Naive thymus-derived CD4-positive, alpha-beta T cell (primary cell): ENCODE results near the gene BARHL1. TPM values are rescaled to one million over a fixed set of nuclear protein-coding genes. Genes with fewer than 3 reads are reported as not detected.

ENCODE experiments used
- ATAC-seq: fragments of 150-1000 bp; cut with Tn5 transposase; 2 replicates; pipeline ENCODE4 v1.10.0; 2021; ENCODE audit warnings: mild to moderate bottlenecking, moderate library complexity
- CTCF ChIA-PET: fragments of 350-600 bp; sonication (Branson Sonifier 250); formaldehyde crosslinking; loops from one replicate; lab custom pipeline; 2021; ENCODE audit warnings: antibody characterized with exemption; lab: Charles Lee
- POLR2A ChIA-PET: fragments of 350-600 bp; sonication (Branson Sonifier 250); formaldehyde crosslinking; loops from one replicate; lab custom pipeline; 2021; ENCODE audit warnings: antibody characterized with exemption, inconsistent platforms; lab: Charles Lee
- DNase-seq, 9 donors: peaks; one replicate each; pipeline versions ENCODE4 v3.0.0 to v3.0.0-alpha.2; 2020 to 2022; ENCODE audit warnings: mixed read lengths in 1 of 9
- H3K27ac ChIP-seq: one replicate; pipeline ENCODE4 v1.7.0; 2013; ENCODE audit warnings: mild to moderate bottlenecking, low read depth, low read length, moderate library complexity
- H3K27me3 ChIP-seq, 2 donors: one replicate each; pipeline ENCODE4 v1.7.0; 2013; ENCODE audit warnings: low read length in 2 of 2, mild to moderate bottlenecking in 2 of 2, moderate library complexity in 2 of 2; ENCODE audit not compliant: control insufficient read depth in 2 of 2, insufficient read depth in 2 of 2
- H3K36me3 ChIP-seq, 3 experiments: 1 replicate in 2 of 3; 2 replicates in 1 of 3; pipeline ENCODE4 v1.7.0; 2013; ENCODE audit warnings: low read length in 3 of 3, mild to moderate bottlenecking in 3 of 3, moderate library complexity in 1 of 3; ENCODE audit not compliant: insufficient read depth in 3 of 3, control insufficient read depth in 2 of 3
- H3K4me1 ChIP-seq, 2 donors: one replicate each; pipeline ENCODE4 v1.7.0; 2013; ENCODE audit warnings: low read length in 2 of 2, mild to moderate bottlenecking in 2 of 2, moderate library complexity in 1 of 2; ENCODE audit not compliant: control insufficient read depth in 2 of 2, insufficient read depth in 2 of 2
- H3K4me3 ChIP-seq: 2 replicates; pipeline ENCODE4 v1.7.0; 2013; ENCODE audit warnings: mild to moderate bottlenecking, low read length
- H3K9me3 ChIP-seq, 3 experiments: 1 replicate in 2 of 3; 2 replicates in 1 of 3; pipeline ENCODE4 v1.7.0; 2013; ENCODE audit warnings: low read length in 3 of 3; ENCODE audit not compliant: control insufficient read depth in 2 of 3
- H3K27ac Mint-ChIP-seq, 9 donors: one replicate each; pipeline ENCODE4 v1.8.0; 2020 to 2022; ENCODE audit warnings: mixed read lengths in 9 of 9, mild to moderate bottlenecking in 8 of 9, moderate library complexity in 5 of 9, inconsistent platforms in 2 of 9
- H3K27me3 Mint-ChIP-seq, 5 donors: one replicate each; pipeline ENCODE4 v1.8.0; 2021 to 2022; ENCODE audit warnings: mixed read lengths in 5 of 5, mild to moderate bottlenecking in 1 of 5
- H3K36me3 Mint-ChIP-seq, 5 donors: one replicate each; pipeline ENCODE4 v1.8.0; 2020 to 2022; ENCODE audit warnings: mixed read lengths in 5 of 5, mild to moderate bottlenecking in 3 of 5, inconsistent platforms in 1 of 5
- H3K4me1 Mint-ChIP-seq, 7 donors: one replicate each; pipeline ENCODE4 v1.8.0; 2020 to 2022; ENCODE audit warnings: mixed read lengths in 7 of 7, mild to moderate bottlenecking in 3 of 7, inconsistent platforms in 1 of 7
- H3K4me3 Mint-ChIP-seq, 10 donors: one replicate each; pipeline ENCODE4 v1.8.0; 2020 to 2022; ENCODE audit warnings: mild to moderate bottlenecking in 10 of 10, mixed read lengths in 10 of 10, moderate library complexity in 6 of 10, inconsistent platforms in 2 of 10
- H3K9me3 Mint-ChIP-seq, 11 donors: one replicate each; pipeline ENCODE4 v1.8.0; 2020 to 2022; ENCODE audit warnings: mixed read lengths in 11 of 11, mild to moderate bottlenecking in 4 of 11, inconsistent platforms in 1 of 11, moderate library complexity in 1 of 11
- intact Hi-C, 2 donors: fragments of 100-400 bp; cut with micrococcal nuclease; formaldehyde crosslinking; loops; one replicate each; pipeline ENCODE4 v1.15.1; 2023
- polyA plus RNA-seq, 2 donors: library from polyadenylated mRNA; unstranded; fragments of 300-500 nt; fragmentation: Illumina TruSeq; gene quantifications; one replicate each; pipeline ENCODE4 v1.2.3, GENCODE V29; 2021
- total RNA-seq, 6 experiments: library from RNA in 5 of 6; stranded (reverse) in 5 of 6; gene quantifications; 1 replicate in 5 of 6; 2 replicates in 1 of 6; pipeline ENCODE4 v1.2.3 and lab custom pipeline; 2021 to 2026

BARHL1 gene
- total and polyA plus RNA-seq, 7 experiments from 2014 or later = not detected

DNA sequence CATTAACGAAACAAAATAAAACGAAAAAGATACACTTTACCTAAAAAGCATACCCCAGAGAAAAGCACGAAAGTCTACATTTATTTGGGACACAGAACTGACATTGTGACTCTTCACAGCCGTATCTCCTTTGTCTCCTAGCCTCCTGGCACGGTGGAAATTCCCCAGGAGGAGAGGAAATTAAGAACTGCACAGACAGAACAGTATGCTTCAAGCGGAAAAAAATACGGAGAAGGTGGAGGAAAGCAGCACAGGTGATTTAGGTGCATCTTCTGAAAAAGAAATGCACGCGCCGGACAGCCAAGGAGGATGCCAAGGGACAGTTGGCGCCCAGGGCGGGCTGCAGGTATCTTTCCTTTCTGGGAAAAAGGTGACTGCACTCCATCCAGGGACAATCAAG lies 55.4 kb downstream of the BARHL1 start:
- POLR2A ChIA-PET = no interaction called here
- no peak for DNase-seq
- Mint-ChIP-seq H3K27ac (no peak overlapping the region), H3K9me3 (no peaks in the 10 kb centered on the region), H3K4me1 (peaks cover 0 to 2% (median 0%) of the 10 kb centered on the region in 7 donors), H3K4me3 (no peak overlapping the region), H3K36me3 (peaks cover 1 to 68% (median 30%) of the 10 kb centered on the region in 5 donors), H3K27me3 (no peaks in the 10 kb centered on the region)
- Histone ChIP-seq H3K27me3 (no peaks in the 10 kb centered on the region), H3K4me3 (no peak overlapping the region), H3K9me3 (no peaks in the 10 kb centered on the region), H3K4me1 (no peaks in the 10 kb centered on the region), H3K36me3 (peaks cover 10 to 84% (median 20%) of the 10 kb centered on the region in 3 experiments), H3K27ac (no peak overlapping the region)
- intact Hi-C loops = no loop called here
- CTCF ChIA-PET = no interaction called here
- ATAC-seq = no peak

DNA sequence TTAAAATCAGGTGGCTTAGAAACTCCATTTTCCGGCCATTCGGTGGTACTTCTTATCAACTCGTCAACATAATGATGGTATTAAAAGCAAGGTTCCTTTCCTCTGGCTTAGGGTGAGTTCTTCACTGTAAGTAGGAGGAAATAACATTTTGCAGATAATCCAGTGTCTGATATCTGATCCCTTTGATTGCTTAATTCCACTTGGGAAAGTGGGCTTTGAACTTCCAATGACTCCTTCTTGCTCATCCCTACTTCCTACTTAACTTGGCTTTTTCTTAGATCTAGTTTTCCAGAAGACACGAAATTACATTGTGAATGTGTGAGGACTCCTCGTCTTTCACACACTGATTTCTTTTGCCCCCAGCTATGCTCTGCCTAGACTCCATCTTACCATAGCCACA lies 55.8 kb downstream of the BARHL1 start:
- ChIA-PET POLR2A (no interaction called here), CTCF (no interaction called here)
- Mint-ChIP-seq H3K9me3 (no peaks in the 10 kb centered on the region), H3K27me3 (no peaks in the 10 kb centered on the region), H3K27ac (no peak overlapping the region), H3K36me3 (peaks cover under 1 to 68% (median 30%) of the 10 kb centered on the region in 5 donors), H3K4me3 (no peak overlapping the region), H3K4me1 (no peaks in the 10 kb centered on the region)
- H3K27me3 ChIP-seq = no peaks in the 10 kb centered on the region
- H3K36me3 ChIP-seq = peaks cover 8 to 84% (median 20%) of the 10 kb centered on the region in 3 experiments
- H3K27ac ChIP-seq = no peak overlapping the region
- intact Hi-C loops = no loop called here
- DNase-seq = no peak
- no peak for ATAC-seq
- H3K4me1 ChIP-seq = no peaks in the 10 kb centered on the region
- H3K9me3 ChIP-seq = no peaks in the 10 kb centered on the region
- no peak overlapping the region for H3K4me3 ChIP-seq

- no peaks in the 10 kb centered on the region for H3K4me1 ChIP-seq
- ChIA-PET CTCF (no interaction called here), POLR2A (no interaction called here)
- H3K36me3 ChIP-seq = peaks cover 8 to 88% (median 22%) of the 10 kb centered on the region in 3 experiments
- H3K27ac ChIP-seq = no peak overlapping the region
- Mint-ChIP-seq H3K27ac (no peak overlapping the region), H3K4me1 (no peaks in the 10 kb centered on the region), H3K9me3 (no peaks in the 10 kb centered on the region), H3K36me3 (peaks cover 3 to 70% (median 35%) of the 10 kb centered on the region in 5 donors), H3K4me3 (no peak overlapping the region), H3K27me3 (no peaks in the 10 kb centered on the region)
- intact Hi-C loops = no loop called here
- no peaks in the 10 kb centered on the region for H3K9me3 ChIP-seq
- no peak for ATAC-seq
- no peak overlapping the region for H3K4me3 ChIP-seq
- no peaks in the 10 kb centered on the region for H3K27me3 ChIP-seq
- DNase-seq = no peak
Observed at GRCh38 chr9:132639322-132639721, 56.9 kb downstream of the BARHL1 start.

Other genes starting within 250 kb of the BARHL1 start
- gene SETX, start 227.6 kb upstream of the BARHL1 start, total RNA-seq = 10 to 100 TPM; 52.0 to 83.2 (median 70.2) TPM
- gene SETX, start 227.6 kb upstream of the BARHL1 start, polyA plus RNA-seq = 10 to 100 TPM; 29.0 to 32.0 TPM
- 10 to 100 TPM; 10.6 to 26.0 (median 20.1) TPM for gene TTF1, start 175.8 kb upstream of the BARHL1 start, total RNA-seq
- gene TTF1, start 175.8 kb upstream of the BARHL1 start, polyA plus RNA-seq = 1 to 10 TPM; 6.3 to 9.8 TPM
- not detected for gene CFAP77, start 172.4 kb upstream of the BARHL1 start, total RNA-seq
- gene CFAP77, start 172.4 kb upstream of the BARHL1 start, polyA plus RNA-seq = not detected
- 10 to 100 TPM; 13.9 to 28.0 (median 18.7) TPM for gene DDX31, start 87.4 kb downstream of the BARHL1 start, total RNA-seq
- 10 to 100 TPM in 1 of 2 donors, 1 to 10 TPM in 1; 8.2 to 13.2 TPM for gene DDX31, start 87.4 kb downstream of the BARHL1 start, polyA plus RNA-seq
- gene GTF3C4, start 87.9 kb downstream of the BARHL1 start, total RNA-seq = 10 to 100 TPM in 4 of 5 experiments, 1 to 10 TPM in 1; 9.9 to 16.7 (median 13.4) TPM
- gene GTF3C4, start 87.9 kb downstream of the BARHL1 start, polyA plus RNA-seq = 1 to 10 TPM; 3.6 to 5.0 TPM